GM12801 (cell line): ENCODE results near the gene TRPM1.

ENCODE experiments used
- CTCF ChIP-seq: IDR thresholded peaks from one replicate; pipeline ENCODE4 v1.5.1; 2011; ENCODE audit warnings: control low read depth; ENCODE audit not compliant: insufficient read length; ENCODE audit errors: extremely low read depth

The TRPM1 gene

GRCh38 chr15:31098953-31099740 is 2.4 kb downstream of the TRPM1 start:
- no peak for TF ChIP-seq CTCF

GRCh38 chr15:31098491-31098917 is 3.0 kb downstream of the TRPM1 start:
- TF ChIP-seq CTCF, result no peak

GRCh38 chr15:31096563-31096962 is 5.0 kb downstream of the TRPM1 start:
- TF ChIP-seq CTCF, result no peak

- TF ChIP-seq CTCF, result no peak
These were observed 10.0 kb downstream of the TRPM1 start for GRCh38 chr15:31091481-31091880.

- TF ChIP-seq CTCF, result no peak
These were observed 10.8 kb downstream of the TRPM1 start for GRCh38 chr15:31090766-31091165.

- TF ChIP-seq CTCF, result no peak
These were observed 12.0 kb downstream of the TRPM1 start for GRCh38 chr15:31089368-31090047.

GRCh38 chr15:31088672-31089367 is 12.7 kb downstream of the TRPM1 start:
- no peak for TF ChIP-seq CTCF
